GM12874 (cell line): ENCODE data around the gene SLC8A2.

Experiments used
- TF ChIP-seq, protein P1 (sequence below): IDR thresholded peaks from 2 replicates; pipeline ENCODE4 v1.5.1; 2011; ENCODE audit warnings: low read depth, mild to moderate bottlenecking, control low read depth, low read length, moderate library complexity; ENCODE audit not compliant: insufficient read depth

The SLC8A2 gene

DNA sequence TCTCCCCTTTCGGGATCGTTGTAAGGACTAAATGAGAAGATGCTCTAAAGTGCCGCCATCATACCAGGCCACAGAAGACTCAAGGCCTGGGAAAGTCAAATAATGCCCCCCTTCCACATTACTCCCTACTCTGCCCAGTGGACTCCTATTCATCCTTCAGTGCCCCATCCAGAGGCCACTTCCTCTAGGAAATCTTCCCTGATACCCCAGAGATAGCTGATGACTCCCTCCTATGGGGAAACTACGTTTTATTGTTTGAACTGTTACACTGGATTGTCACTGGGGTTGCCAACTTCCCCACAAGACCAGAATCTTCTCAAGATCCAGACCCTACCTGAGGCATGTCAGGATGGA is 66.5 kb downstream of the SLC8A2 start:
- TF ChIP-seq, protein P1, sequence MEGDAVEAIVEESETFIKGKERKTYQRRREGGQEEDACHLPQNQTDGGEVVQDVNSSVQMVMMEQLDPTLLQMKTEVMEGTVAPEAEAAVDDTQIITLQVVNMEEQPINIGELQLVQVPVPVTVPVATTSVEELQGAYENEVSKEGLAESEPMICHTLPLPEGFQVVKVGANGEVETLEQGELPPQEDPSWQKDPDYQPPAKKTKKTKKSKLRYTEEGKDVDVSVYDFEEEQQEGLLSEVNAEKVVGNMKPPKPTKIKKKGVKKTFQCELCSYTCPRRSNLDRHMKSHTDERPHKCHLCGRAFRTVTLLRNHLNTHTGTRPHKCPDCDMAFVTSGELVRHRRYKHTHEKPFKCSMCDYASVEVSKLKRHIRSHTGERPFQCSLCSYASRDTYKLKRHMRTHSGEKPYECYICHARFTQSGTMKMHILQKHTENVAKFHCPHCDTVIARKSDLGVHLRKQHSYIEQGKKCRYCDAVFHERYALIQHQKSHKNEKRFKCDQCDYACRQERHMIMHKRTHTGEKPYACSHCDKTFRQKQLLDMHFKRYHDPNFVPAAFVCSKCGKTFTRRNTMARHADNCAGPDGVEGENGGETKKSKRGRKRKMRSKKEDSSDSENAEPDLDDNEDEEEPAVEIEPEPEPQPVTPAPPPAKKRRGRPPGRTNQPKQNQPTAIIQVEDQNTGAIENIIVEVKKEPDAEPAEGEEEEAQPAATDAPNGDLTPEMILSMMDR, result no peak

DNA sequence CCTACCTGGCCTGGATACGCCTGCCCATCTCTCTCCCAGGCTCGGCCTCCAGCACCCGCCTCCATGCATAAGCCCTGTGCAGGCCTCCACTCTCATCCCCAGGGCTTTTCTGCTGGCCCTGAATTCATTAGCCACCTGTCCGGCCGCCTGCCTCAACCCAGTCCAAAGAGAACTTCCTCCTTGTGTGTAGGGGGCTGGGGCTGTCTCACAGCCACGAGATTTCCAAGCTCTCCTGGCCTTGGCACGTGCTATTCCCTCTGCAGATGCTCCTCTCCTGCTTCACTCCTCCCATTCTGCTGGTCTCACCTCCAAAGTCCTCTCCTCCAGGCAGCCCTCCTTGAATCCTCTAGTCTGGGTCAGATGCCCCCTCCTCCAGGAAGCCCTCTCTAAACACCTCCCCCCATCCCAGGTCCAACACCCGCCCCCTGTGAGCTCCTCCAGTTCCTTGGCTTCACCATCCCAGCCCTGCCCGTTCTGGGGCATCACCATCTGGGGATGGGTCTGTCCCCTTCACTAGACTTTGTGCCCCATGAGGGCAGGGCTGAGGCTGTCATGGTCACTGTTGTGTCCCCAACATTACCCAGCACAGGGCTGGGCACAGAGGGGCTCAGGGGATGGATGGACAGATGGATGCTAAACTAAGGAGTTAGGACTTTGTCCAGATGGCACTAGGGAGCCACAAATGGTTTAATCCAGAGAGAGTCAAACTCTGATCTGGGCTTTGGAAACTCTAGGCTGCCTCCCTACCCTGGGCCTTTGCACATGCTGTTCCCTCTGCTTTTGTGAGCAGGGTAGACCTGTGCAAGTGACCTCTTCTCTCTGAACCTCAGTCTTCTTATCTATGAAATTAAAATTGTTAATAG is 67.1 kb downstream of the SLC8A2 start:
- TF ChIP-seq, protein P1, result no peak

DNA sequence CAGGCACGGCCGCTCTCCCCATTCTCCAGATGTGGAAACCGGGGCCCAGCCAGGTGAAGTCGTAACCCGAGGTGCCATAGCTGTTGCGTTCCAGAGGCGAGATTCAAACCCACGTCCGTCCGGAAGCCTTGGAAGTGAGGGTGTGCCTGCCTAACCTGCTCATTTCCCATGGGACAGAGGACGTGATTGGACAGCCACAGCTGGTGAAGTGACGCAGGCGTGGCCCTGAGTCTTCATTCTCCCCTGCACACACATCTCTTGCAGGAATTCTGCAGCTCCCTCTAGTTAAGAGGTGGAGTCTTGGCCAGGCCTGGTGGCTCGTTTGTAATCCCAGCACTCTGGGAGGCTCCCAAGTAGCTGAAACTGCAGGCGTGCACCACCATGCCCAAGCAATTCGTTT is 69.2 kb downstream of the SLC8A2 start:
- TF ChIP-seq, protein P1, result no peak

DNA sequence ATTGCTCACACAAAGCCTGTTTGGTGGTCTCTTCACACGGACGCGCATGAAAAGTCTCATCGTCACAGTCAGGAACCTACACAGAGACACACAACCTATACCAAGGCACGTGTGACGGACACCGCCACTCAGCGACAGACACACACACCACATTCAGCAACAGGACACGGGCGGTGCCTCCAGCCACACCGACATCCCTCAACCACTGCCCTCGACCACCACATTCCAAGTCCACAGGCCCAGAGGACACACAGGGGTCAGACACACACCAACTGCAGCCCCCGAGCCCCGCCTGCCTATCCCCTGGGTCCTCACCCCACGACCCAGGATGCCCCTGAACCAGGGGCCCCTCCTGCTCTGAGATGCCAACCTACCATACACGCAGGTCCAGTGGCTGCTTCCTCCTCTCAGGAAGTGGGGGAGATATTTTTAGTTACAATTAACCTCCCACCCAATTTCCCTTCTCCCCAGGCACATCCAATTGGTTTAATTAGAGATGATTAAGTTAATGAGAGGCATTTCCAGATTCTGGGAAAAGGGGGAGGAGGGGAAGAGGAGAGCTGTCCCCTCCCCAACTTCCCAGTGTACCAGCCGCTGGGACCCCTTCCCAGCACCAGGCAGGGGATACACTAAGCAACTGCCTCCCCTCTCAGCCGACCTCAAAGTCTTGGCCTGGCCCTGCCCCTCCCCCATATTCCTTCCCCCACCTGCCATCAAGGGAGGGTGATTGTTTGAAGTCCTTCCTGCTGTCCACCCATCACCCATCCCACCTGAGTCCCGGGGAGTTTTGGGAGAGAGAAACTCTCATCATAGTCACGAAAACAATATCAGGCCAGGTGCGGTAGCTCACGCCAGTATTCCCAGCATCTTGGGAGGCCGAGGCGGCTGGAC is 72.7 kb downstream of the SLC8A2 start:
- TF ChIP-seq, protein P1, result no peak

DNA sequence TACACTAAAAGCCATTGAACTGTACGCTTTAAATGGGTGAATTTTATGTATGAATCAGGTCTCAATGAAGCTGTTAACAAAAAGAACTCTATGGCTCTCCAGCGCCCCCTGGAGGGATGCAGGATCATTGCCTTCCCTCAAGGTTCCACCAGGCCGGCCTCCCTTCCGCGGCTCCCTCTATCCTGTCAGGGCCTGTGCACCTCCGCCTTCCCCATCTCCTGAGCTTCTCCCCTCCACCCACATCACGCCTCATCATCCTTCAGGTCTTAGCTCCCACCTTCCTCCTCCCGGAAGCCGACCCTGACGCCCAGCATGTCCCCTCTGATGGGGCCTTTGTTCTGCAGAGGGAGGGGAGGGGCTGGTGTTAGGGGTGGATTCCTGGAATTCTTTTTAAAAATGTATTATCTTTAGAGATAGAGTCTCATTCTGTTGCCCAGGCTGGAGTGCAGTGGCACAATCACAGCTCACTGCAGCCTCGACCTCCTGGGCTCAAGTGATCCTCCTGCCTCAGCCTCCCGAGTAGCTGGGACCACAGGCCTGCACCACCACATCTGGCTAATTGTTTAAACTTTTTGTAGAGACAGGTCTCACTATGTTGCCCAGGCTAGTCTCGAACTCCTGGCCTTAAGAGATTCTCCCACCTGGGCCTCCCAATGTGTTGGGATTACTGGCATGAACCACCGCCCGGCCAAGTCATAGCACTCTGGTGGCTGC is 80.0 kb downstream of the SLC8A2 start:
- TF ChIP-seq, protein P1, result peak; percentile 90

DNA sequence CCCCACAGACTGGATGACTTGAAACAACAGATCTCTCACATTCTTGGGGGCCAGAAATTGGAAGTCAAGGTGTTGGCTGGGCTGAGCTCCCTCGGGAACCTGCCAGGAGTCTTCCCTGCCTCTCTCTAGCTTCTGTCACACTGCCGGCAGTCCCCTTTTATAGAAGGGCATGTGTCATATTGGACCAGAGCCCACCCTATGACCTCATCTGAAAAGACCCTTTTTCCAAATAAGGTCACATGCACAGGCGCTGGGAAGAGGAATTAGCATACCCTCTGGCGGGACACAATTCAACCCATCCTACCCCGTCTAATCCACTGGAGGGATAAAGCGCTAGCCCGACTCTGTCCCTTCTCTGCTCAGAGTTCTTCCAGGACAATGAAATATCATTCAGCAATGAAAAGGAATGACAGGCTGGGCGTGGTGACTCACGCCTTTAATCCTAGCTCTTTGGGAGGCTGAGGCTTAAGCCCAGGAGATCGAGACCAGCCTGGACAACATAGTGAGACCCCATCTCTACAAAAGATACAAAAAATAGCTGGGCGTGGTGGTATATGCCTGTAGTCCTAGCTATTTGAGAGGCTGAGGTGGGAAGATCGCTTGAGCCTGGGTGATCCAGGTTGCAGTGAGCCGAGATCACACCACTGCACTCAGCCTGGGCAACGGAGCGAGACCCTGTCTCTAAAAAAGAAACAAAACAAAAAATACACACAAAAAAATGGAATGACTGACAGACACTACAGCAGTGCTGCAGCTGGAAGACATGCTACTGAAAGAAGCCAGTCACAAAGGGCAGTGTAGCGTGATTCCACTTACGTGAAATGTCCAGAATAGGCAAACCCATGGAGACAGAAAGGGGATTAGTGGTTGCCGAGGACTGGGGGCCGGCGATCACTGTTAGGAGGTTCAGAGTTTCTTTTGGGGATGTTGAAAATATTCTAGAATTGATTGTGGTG is 80.9 kb downstream of the SLC8A2 start:
- TF ChIP-seq, protein P1, result no peak
